GM18858 (cell line): Measurements from ENCODE around the gene PCDHGB2.
"Not testable (repeated sequence)": the region's sequence is repeated elsewhere in the genome, so short reads cannot be mapped to it uniquely, and the experiment has no call there.

Experiments
- ATAC-seq: cut with Tn5 transposase; IDR thresholded peaks from one replicate; pipeline ENCODE4 v1.9.1; 2021; ENCODE audit not compliant: unreplicated experiment

Gene PCDHGB2

DNA sequence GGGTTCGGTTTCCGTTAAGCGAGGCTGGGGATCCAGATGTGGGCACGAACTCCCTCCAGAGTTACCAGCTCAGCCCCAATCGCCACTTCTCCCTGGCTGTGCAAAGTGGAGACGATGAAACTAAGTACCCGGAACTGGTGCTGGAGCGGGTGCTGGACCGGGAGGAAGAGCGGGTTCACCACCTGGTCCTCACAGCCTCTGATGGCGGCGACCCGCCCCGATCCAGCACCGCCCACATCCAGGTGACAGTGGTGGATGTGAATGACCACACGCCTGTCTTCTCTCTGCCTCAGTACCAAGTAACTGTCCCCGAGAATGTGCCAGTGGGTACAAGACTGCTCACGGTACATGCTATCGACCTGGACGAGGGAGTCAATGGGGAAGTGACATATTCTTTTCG is 23.6 kb downstream of the PCDHGB2 start:
- ATAC-seq: no peak

DNA sequence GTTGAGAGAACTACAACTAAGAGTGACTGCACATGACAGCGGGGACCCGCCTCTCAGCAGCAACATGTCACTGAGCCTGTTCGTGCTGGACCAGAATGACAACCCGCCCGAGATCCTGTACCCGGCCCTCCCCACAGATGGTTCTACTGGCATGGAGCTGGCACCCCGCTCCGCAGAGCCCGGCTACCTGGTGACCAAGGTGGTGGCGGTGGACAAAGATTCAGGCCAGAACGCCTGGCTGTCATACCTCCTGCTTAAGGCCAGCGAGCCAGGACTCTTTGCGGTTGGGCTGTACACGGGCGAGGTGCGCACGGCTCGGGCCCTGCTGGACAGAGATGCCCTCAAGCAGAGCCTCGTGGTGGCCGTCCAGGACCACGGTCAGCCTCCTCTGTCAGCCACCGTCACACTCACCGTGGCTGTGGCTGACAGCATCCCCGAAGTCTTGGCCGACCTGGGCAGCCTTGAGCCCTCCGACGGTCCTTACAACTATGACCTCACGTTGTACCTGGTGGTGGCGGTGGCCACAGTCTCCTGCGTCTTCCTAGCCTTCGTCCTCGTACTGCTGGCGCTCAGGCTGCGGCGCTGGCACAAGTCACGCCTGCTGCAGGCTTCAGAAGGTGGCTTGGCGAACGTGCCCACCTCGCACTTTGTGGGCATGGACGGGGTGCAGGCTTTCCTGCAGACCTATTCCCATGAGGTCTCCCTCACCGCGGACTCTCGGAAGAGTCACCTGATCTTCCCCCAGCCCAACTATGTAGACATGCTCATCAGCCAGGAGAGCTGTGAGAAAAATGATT is 24.9 kb downstream of the PCDHGB2 start:
- ATAC-seq: no peak

DNA sequence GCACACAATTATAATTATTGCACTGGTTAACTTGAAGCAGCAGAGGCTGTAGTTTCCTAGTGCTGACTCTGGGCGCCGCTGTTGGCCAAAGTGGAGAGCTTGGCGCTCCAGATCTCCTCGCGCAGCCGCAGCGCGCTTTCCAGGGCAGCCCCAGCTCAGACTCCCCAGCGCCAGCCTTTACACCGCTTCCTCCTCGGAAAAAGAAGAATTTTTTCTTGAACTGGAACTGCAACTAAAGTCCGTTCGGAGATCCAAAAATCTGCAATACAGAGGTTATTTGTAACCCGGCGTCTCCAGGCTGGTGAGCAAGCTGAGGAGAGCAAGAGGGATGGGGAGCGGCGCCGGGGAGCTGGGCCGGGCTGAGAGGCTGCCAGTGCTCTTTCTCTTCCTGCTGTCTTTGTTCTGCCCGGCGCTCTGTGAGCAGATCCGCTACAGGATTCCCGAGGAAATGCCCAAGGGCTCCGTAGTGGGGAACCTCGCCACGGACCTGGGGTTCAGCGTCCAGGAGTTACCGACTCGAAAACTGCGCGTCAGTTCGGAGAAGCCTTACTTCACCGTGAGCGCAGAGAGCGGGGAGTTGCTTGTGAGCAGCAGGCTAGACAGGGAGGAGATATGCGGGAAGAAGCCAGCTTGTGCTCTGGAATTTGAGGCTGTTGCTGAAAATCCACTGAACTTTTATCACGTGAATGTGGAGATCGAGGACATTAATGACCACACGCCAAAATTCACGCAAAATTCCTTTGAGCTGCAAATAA is 27.9 kb downstream of the PCDHGB2 start, which contains the start of gene PCDHGB4:
Gene PCDHGB4 (plus strand): TSS at position 142 of the 755 bp plus-strand sequence. CDS start 187 bp downstream, at position 329.
- peak; percentile 92 for ATAC-seq

DNA sequence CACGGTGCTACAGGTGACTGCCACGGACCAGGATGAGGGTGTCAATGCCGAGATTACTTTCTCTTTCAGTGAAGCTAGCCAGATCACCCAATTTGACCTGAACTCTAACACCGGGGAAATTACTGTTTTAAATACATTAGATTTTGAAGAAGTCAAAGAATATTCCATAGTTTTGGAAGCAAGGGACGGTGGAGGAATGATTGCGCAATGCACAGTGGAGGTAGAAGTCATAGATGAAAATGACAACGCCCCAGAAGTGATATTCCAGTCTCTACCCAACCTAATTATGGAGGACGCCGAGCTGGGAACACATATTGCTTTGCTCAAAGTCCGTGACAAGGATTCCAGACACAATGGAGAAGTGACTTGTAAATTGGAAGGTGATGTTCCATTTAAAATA is 28.9 kb downstream of the PCDHGB2 start:
- ATAC-seq: no peak

DNA sequence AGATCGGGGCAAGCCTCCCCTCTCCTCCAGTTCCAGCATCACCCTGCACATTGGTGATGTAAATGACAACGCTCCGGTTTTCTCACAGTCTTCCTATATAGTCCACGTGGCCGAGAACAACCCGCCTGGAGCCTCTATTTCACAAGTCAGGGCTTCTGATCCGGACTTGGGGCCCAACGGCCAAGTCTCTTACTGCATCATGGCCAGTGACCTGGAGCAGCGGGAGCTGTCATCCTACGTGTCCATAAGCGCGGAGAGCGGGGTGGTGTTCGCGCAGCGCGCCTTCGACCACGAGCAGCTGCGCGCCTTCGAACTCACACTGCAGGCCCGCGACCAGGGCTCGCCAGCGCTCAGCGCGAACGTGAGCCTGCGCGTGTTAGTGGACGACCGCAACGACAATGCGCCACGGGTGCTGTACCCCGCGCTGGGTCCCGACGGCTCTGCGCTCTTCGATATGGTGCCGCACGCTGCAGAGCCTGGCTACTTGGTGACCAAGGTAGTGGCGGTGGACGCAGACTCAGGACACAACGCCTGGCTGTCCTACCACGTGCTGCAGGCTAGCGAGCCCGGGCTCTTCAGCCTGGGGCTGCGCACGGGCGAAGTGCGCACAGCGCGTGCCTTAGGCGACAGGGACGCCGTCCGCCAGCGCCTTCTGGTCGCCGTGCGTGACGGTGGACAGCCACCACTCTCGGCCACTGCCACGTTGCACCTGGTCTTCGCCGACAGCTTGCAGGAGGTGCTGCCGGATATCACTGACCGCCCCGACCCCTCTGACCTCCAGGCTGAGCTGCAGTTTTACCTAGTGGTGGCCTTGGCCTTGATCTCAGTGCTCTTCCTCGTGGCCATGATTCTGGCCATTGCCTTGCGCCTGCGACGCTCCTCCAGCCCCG is 29.6 kb downstream of the PCDHGB2 start:
- no peak for ATAC-seq

DNA sequence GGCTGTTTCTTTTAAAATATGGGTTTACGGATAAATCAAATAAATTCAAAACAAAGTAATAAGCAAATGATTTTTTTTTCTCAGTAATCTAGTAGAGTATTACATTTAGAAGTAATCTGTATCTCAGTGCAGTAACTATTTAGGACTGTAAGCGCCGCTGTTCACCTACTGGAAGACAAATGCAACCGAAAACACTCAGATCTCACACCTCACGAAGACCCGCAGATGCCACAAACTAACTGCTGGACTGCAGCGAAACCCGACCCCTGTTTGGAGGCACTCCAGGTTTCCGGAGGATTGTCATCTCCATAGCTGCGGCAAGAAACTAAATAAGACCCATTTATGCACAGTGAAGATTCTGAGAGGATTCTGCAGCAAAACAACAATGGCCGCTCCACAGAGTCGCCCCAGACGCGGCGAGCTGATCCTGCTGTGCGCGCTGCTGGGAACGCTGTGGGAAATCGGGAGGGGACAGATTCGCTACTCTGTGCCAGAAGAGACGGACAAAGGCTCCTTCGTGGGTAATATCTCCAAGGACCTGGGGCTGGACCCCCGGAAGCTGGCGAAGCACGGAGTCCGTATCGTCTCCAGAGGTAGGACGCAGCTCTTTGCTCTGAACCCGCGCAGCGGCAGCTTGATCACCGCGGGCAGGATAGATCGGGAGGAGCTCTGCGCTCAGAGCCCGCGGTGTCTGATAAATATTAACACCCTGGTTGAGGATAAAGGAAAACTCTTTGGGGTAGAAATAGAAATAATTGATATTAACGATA is 32.8 kb downstream of the PCDHGB2 start, which contains the start of gene PCDHGA8:
Gene PCDHGA8 (plus strand): TSS at position 205 of the 770 bp plus-strand sequence. CDS start 181 bp downstream, at position 386.
- ATAC-seq: no peak

DNA sequence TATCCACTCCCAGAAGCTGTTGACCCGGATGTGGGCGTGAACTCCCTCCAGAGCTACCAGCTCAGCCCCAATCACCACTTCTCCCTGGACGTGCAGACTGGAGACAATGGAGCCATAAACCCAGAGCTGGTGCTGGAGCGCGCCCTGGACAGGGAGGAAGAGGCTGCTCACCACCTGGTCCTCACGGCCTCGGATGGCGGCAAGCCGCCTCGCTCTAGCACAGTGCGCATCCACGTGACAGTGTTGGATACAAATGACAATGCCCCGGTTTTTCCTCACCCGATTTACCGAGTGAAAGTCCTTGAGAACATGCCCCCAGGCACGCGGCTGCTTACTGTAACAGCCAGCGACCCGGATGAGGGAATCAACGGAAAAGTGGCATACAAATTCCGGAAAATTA is 33.5 kb downstream of the PCDHGB2 start:
- no peak for ATAC-seq

DNA sequence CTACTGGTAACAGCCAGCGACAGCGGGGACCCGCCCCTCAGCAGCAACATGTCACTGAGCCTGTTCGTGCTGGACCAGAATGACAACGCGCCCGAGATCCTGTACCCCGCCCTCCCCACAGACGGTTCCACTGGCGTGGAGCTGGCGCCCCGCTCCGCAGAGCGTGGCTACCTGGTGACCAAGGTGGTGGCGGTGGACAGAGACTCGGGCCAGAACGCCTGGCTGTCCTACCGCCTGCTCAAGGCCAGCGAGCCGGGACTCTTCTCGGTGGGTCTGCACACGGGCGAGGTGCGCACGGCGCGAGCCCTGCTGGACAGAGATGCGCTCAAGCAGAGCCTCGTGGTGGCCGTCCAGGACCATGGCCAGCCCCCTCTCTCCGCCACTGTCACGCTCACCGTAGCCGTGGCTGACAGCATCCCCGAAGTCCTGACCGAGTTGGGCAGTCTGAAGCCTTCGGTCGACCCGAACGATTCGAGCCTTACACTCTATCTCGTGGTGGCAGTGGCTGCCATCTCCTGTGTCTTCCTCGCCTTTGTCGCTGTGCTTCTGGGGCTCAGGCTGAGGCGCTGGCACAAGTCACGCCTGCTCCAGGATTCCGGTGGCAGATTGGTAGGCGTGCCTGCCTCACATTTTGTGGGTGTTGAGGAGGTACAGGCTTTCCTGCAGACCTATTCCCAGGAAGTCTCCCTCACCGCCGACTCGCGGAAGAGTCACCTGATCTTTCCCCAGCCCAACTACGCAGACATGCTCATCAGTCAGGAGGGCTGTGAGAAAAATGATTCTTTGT is 34.8 kb downstream of the PCDHGB2 start:
- ATAC-seq: not testable (repeated sequence)

DNA sequence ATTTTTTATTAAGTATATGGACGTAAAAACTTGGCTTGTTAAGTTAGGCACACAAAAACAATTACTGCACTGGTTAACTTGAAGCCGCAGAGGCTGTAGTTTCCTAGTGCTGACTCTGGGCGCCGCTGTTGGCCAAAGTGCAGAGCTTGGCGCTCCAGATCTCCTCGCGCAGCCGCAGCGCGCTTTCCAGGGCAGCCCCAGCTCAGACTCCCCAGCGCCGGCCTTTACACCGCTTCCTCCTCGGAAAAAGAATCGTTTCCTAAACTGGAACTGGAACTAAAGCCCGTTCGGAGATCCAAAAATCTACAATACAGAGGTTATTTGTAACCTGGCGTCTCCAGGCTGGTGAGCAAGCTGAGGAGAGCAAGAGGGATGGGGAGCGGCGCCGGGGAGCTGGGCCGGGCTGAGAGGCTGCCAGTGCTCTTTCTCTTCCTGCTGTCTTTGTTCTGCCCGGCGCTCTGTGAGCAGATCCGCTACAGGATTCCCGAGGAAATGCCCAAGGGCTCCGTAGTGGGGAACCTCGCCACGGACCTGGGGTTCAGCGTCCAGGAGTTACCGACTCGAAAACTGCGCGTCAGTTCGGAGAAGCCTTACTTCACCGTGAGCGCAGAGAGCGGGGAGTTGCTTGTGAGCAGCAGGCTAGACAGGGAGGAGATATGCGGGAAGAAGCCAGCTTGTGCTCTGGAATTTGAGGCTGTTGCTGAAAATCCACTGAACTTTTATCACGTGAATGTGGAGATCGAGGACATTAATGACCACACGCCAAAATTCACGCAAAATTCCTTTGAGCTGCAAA is 38.2 kb downstream of the PCDHGB2 start, which contains the start of gene PCDHGB5:
Gene PCDHGB5 (plus strand): TSS at position 192 of the 796 bp plus-strand sequence. CDS start 181 bp downstream, at position 373.
- ATAC-seq: peak; percentile 87

DNA sequence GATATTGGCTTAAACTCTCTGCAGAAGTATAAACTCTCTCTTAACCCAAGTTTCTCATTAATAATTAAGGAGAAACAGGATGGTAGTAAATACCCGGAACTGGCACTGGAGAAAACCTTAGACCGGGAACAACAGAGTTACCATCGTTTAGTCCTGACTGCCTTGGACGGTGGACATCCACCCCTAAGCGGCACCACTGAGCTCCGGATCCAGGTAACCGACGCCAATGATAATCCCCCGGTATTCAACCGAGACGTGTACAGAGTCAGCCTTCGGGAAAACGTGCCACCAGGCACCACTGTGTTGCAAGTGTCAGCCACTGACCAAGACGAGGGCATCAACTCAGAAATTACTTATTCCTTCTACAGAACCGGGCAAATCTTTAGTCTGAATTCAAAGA is 38.8 kb downstream of the PCDHGB2 start:
- no peak for ATAC-seq

DNA sequence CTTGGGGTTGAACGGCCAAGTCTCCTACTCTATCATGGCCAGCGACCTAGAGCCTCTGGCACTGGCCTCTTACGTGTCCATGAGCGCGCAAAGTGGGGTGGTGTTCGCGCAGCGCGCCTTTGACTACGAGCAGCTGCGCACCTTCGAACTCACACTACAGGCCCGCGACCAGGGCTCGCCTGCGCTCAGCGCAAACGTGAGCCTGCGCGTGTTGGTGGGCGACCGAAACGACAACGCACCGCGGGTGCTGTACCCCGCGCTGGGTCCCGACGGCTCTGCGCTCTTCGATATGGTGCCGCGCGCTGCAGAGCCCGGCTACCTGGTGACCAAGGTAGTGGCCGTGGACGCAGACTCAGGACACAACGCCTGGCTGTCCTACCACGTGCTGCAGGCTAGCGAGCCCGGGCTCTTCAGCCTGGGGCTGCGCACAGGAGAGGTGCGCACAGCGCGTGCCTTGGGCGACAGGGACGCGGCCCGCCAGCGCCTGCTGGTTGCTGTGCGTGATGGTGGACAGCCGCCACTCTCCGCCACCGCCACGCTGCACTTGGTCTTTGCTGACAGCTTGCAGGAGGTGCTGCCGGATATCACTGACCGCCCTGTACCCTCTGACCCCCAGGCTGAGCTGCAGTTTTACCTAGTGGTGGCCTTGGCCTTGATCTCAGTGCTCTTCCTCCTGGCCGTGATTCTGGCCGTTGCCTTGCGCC is 39.9 kb downstream of the PCDHGB2 start:
- ATAC-seq: no peak

DNA sequence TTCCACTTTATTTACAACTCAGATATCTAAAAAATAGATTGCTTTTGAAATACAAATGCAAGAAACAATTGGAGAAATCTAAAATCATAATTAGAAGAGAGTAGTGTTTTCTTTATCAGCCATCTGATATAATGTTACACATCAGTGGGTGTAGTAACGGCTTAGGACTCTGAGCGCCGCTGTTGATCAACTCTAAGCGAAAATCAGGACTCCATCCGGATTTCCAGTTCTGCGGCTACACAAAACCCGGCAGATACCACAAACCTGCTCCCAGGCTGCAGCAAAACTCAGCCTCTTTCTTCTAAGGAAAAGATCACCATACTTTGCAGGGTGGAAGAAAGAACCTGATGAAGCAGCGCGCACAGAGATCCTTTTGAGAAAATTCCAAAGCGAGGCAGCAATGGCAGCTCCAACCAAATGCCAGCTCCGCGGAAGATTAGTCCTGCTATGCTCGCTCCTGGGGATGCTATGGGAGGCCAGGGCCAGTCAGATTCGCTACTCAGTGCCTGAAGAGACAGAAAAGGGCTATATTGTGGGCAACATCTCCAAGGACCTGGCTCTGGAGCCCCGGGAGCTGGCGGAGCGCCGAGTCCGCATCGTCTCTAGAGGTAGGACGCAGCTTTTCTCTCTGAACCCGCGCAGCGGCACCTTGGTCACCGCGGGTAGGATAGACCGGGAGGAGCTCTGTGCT is 42.9 kb downstream of the PCDHGB2 start, which contains the start of gene PCDHGA9:
Gene PCDHGA9 (plus strand): TSS at position 226 of the 691 bp plus-strand sequence. CDS start 175 bp downstream, at position 401.
- ATAC-seq: no peak

DNA sequence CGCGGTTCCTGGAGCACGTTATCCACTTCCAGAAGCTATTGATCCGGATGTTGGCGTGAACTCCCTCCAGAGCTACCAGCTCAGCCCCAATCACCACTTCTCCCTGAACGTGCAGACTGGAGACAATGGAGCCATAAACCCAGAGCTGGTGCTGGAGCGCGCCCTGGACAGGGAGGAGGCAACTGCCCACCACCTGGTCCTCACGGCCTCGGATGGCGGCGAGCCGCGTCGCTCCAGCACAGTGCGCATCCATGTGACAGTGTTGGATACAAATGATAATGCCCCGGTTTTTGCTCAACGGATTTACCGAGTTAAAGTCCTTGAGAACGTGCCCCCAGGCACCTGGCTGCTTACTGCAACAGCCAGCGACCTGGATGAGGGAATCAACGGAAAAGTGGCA is 43.6 kb downstream of the PCDHGB2 start:
- no peak for ATAC-seq

DNA sequence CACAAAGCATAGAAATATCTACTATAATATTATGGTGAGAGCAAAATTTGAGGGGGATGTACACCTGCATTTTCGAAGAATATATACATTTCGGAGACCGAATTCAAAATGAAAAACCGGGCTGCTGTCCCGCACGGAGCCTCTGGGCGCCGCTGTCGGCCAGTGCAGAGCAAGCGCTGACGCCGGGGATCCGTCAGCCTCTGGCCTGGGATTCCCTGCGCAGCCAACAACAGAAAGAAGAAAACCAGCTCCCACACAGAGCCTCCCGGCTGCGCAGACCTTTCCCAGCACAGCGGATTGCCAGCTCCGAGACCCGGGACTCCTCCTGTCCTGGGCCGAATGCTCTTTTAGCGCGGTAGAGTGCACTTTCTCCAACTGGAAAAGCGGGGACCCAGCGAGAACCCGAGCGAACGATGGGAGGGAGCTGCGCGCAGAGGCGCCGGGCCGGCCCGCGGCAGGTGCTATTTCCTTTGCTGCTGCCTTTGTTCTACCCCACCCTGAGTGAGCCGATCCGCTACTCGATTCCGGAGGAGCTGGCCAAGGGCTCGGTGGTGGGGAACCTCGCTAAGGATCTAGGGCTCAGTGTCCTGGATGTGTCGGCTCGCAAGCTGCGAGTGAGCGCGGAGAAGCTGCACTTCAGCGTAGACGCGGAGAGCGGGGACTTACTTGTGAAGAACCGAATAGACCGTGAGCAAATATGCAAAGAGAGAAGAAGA is 48.2 kb downstream of the PCDHGB2 start, which contains the start of gene PCDHGB6:
Gene PCDHGB6 (plus strand): TSS at position 232 of the 716 bp plus-strand sequence. CDS start 182 bp downstream, at position 414.
- ATAC-seq: not testable (repeated sequence)

DNA sequence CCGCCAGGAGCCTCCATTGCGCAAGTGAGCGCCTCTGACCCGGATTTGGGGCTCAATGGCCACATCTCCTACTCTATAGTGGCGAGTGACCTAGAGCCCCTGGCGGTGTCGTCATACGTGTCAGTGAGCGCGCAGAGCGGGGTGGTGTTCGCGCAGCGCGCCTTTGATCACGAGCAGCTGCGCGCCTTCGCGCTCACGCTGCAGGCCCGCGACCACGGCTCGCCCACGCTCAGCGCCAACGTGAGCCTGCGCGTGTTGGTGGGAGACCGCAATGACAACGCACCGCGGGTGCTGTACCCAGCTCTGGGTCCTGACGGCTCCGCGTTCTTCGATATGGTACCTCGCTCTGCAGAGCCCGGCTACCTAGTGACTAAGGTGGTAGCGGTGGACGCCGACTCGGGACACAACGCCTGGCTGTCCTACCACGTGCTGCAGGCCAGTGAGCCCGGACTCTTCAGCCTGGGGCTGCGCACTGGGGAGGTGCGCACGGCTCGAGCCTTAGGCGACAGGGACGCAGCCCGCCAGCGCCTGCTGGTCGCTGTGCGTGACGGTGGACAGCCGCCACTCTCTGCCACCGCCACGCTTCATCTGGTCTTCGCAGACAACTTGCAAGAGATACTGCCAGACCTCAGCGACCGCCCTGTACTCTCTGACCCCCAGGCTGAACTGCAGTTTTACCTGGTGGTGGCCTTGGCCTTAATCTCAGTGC is 50.0 kb downstream of the PCDHGB2 start:
- no peak for ATAC-seq

DNA sequence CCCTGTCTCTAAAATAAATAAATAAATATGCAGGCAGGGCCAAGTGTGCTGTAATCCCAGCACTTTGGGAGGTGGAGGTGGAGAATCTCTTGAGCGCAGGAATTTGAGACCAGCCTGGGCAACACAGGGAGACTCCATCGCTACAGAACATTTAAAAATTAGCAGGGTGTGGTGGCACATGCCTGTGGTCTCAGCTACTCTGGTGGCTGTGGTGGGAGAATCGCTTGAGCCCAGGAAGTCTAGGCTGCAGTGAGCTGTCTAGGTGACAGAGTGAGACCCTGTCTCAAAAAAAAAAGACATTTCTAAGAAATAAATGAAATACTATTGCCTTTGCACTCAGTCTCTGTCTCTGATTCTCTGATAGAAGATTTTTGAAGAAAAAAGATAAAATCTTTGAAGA is 51.8 kb downstream of the PCDHGB2 start:
- ATAC-seq: no peak
